NAMALWA (cell line): ENCODE data around the gene LDLRAD4.

Source experiments
- DNase-seq: peaks from one replicate; pipeline ENCODE4 v3.0.0-alpha.2; 2015; ENCODE audit warnings: low spot score

Gene LDLRAD4

DNA sequence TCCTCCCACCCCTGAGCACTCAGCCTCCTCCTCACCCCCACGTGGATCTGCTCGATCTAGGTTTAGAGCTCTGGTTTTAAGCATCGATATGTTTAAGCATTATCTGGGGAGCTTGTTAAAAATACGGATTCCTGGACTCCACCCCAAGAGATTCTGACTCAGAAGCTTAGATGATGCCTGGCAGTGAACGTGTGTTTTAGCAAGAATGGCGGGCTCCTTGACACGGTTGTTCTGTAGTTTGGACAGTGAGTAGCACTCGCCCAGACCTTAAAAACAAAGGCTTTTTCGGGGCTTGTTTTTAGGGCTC is 47.3 kb downstream of the LDLRAD4 start:
- DNase-seq = no peak

DNA sequence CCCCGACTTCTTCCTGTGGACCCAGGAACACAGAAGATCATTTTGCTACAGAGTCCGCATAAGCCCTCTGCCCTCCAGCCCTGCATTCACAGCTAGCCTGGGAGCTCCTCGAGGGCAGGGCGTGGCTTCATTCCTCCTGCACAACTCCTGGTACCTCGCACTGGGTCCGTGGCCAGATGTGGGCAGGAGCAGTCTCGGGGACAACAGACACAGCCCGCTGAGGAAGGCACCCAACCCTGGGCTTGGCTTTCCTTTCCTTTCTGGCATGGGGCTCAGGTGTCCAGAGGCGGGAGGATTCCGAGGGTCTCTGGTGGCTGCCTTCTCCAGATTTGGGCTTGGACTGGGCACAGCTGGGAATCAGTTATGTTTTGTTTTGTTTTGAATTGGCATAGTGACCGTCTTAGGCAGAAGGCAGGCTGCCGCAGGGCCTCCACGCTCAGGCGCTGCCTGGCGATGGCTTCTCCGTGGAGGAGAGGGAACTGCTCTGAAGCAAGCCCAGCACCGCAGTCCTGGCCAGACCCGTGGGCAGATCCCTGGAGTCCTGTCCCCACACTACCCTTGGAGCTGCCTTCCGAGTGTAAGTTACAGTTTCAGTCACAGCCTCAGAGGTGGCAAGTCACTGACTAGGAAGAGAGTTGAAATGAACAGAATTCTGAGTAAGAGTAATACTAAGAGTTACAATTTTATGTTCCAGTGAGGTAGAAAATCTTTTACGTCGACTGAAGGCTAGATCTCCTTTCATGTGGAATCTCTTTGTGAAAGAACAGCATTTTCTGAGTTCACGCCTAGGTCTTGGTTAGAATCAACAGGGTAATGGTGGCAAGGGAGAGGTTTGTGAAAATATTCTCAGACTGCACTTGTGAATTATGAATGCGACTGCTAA is 47.9 kb downstream of the LDLRAD4 start:
- no peak for DNase-seq

DNA sequence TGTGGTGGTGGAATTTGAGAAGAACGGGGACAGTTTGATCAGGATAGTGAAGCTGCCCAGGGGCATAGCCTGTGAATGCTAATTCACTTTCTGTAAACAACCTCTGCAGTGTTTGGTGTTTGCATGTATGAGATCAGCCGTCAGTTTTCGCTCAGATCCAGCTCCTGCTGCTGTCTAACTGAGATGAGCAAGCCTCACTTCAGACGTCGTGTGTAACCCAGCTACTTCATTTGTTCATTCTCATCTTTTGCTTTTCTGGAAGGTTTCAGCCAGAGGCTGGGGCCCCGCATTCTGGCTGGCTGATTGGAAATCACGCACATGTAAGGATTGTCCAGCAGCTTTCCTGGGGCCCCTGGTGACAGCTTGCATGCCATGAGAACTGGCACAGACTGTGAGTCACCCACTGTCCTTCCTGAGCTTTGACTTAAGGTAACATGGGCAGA is 48.9 kb downstream of the LDLRAD4 start:
- no peak for DNase-seq

DNA sequence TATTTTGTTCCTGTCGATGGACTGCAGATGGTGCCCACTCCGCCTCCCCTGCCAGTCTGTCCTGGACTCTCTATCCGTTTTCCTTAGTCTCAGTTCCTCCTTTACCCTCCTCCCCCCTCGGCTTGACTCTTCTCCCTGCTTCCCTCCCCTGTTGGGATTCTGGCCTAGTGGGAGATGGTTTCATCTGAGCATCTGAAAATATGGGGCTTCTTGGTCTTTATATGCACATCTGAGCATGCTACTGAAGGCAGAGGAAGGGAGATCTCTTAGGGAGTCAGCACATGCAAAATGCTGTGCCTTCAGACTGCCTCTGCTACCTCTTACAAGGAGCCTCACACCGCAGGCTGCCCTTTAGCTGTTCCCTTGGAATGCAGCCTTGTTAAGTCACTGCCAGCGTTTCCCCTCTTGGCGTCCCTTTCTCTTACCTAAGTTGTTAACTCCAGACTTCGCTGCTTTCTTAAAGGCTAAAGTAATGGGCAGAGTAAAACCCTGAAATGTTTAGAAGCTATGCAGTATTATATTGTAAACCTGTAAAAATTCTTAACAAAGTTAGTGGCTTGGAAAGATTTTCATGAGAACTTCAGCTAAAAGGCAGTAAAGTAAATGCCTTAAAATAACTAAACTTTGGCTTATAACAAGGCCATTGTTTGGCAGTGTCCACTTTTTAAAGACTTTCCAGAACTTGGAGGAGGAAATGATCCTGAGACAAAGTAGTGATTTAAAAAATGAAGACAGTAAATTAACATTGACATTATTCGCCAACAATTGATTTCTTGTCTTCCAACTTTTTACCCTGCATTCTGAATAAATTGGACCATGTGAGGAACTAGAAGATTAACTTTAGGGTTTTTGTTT is 49.8 kb downstream of the LDLRAD4 start:
- DNase-seq = no peak

- no peak for DNase-seq
Measured at GRCh38 chr18:13269013-13269280, 50.4 kb downstream of the LDLRAD4 start.

DNA sequence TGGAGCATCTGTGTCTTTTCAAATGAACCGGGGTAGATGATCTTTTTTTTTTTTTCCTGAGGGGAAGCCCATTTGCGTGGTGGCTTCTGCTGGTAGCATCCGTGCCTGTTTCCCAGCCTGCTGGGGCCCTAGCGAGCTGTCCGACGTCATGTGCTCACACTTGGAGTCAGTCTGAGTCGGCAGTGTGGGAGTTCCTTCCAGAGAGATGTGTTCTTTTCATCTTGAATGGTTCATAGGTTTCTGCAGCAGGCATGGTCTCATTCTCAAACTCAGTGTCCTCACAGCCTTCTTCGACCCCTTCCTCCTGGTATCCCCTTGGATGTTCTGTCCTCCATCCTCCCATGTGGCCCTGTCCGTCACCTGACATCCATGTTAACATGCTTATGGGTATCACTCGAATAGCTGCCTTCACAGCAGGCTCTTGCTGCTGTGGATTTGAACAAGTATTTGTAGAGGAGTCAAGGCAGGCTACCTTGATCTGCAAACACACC is 51.0 kb downstream of the LDLRAD4 start:
- DNase-seq = no peak

- no peak for DNase-seq
Measured at GRCh38 chr18:13270279-13270855, 51.8 kb downstream of the LDLRAD4 start.

DNA sequence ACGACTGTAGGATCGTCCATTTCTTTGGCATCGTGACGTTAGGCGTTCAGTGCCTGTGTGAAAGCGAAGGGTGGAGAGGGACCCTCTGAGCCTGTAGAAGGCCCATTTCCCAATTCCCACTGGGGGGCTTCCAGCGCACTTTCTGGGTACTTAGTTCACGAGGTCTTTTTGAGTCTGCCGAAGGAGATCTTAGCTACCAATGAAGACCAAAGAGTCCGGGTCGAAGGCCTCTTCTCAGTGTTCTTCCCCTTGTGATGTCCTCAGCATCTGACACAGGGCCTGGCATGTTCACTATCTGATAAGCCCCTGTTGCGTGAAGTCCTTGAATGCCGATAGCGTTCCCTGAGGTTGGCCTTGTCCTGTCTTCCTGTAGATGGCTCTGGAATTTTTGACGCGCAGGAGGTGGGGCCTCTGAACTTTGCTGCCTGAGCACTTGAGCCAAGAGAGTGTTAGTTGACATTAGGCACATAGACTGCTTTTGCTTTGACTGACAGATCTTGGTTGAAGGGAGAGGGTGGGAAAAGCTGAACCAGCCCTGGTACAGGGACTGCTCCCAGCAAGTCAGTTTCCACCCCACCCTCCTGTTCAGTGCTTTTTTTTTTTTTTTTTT is 52.8 kb downstream of the LDLRAD4 start:
- DNase-seq = no peak

DNA sequence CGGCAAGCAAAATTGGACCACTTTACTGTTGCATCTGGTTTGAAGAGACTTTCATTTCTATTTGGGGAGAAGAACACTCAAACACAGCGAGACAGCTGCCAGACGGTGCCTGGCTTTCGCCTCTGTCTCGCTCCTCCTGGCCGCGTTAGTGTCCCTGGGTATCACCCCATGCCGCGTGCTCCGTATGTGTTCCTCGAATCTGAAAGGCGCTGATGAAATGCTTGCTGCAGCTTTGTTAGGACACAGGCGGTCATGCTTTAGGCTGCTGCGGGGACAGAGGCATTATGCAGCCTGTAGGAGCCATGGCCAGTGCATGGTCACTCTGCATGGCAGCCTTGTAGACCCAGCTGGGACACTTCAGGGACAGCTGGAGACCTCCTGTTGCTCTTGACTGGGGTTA is 53.9 kb downstream of the LDLRAD4 start:
- DNase-seq = no peak

DNA sequence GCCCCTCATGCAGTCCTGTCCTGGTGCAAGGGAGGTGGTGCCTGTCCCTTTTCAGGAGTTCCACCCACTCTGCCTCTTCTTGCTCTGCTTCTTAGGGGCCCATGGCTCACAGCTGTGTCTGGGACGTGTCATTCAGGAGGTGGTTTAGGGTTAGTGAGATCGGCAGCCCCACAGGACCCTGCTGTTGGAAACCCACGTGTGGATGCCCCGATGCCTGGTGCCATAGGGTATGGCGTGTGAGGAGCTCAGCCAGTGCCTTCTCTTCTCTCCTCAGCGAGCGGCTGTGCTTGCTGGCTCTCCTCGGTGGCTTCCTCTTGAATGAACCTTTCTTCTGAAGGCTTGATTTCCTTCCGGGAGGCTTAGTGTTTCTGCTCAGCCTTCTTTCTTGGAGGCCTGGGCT is 55.2 kb downstream of the LDLRAD4 start:
- DNase-seq = no peak

- DNase-seq = no peak
Measured at GRCh38 chr18:13275075-13275474, 56.5 kb downstream of the LDLRAD4 start.

GRCh38 chr18:13276530-13277520 is 58.3 kb downstream of the LDLRAD4 start:
- DNase-seq = no peak

GRCh38 chr18:13278062-13278630 is 59.6 kb downstream of the LDLRAD4 start:
- DNase-seq = no peak

DNA sequence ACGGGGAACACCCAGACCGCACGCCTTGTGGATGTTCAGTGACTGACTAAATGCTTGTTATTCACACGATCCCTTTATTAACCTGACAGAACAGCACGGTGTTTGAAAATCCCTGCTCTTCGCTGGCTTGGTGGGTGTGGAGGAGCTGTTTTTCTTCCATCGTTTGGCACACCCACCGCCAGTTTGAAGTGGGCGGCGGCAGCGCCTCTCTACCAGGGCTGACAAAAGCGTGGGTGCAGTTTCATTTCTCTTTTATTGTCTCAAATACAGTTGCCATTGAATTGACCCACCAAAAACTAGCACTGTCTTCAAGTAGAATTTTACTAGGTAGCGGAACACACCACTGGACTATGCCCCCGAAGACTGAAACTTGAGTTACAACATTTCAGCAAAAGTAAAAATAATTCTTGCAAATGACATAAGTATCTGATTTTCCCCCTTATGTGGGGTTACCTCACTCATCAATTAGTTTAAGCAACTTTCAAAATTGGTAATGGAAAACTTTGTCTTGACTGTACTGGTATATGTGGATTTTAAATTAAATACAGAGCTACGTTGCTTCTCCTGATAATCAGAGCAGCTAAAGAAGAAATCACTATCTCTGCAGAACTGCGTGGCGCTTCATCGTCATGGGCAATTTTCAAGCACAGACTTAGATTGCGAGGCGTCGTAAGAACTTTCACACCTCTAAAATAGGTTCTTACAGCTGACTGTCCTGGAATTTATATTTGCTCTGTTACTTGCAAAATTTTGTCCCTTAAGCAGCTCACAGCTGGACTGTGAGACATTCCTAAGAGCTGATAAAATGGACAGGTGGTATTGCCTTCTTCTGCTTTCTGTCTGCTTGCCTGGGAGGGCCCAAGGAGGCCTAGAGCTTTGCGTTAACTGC is 60.9 kb downstream of the LDLRAD4 start:
- DNase-seq = no peak

- no peak for DNase-seq
Measured at GRCh38 chr18:13280070-13280795, 61.7 kb downstream of the LDLRAD4 start.

DNA sequence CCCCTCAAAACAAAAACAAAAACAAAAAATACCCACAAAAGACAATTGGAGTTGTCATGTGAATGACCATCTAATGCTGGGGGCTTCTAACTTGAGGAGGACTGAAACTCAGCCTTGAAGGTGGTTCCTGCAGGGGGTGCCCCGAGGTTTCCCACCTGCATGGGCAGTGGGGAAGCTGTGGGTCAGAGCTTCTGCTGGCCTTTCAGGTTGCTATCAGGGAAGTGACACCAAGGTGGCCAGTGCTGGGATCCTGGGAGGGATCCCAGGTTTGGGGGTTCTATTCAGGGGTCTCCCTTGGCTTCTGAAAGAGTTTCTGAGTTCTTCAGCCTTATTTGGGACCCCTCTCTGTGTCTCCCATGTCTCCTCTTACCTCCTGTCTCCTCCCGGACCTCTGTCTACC is 62.8 kb downstream of the LDLRAD4 start:
- no peak for DNase-seq

DNA sequence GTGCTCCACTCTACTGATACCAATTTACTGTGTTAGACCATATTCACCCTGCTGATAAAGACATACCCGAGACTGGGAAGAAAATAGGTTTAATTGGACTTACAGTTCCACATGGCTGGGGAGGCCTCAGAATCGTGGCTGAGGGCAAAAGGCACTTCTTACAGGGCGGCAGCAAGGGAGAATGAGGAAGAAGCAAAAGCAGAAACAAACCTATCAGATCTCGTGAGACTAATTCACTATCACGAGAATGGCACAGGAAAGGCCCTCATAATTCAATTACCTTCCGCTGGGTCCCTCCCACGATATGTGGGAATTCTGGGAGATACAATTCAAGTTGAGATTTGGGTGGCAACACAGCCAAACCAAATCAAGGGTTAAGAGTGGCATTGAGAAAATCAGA is 65.2 kb downstream of the LDLRAD4 start:
- DNase-seq = no peak

GRCh38 chr18:13284330-13285027 is 65.9 kb downstream of the LDLRAD4 start:
- no peak for DNase-seq

- DNase-seq = no peak
Measured at GRCh38 chr18:13285874-13286273, 67.3 kb downstream of the LDLRAD4 start.
